Activated CD8-positive, alpha-beta memory T cell treated with anti-CD3 and anti-CD28 coated beads, Interleukin-2, amount 50 U/mL, for 4 hours (primary cell): Measurements from ENCODE around the gene ACSS2.
A peak's percentile ranks its signal among the peaks of the same experiment; 100 is the strongest.

Experiments used
- DNase-seq: peaks from one replicate; pipeline ENCODE4 v3.0.0-alpha.2; 2020

The ACSS2 gene

GRCh38 chr20:34876406-34877282, at the start of gene ACSS2:
TSS of gene ACSS2 (plus strand) at chr20:34876612. CDS start at chr20:34876646, 34 bp downstream.
- peak; percentile 94 for DNase-seq

GRCh38 chr20:34829191-34829590, 47.2 kb upstream of the ACSS2 start:
- DNase-seq: no peak

DNA sequence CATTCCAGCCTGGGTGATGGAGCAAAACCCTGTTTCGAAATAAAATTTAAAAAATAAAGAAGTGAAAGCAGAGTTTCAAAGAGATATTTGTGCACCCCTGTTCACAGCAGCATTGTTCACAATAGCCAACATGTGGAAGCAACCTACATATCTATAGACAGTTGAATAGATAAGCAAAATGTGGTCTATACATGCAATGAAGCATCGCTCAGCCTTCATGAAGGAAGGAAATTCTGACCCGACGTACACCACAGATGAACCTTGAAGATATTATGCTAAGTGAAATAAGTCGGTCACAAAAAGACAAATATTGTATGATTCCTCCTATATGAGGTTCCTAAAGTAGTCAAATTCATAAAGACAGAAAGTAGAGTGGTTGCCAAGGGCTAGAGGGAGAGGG, 44.5 kb upstream of the ACSS2 start:
- DNase-seq: no peak

DNA sequence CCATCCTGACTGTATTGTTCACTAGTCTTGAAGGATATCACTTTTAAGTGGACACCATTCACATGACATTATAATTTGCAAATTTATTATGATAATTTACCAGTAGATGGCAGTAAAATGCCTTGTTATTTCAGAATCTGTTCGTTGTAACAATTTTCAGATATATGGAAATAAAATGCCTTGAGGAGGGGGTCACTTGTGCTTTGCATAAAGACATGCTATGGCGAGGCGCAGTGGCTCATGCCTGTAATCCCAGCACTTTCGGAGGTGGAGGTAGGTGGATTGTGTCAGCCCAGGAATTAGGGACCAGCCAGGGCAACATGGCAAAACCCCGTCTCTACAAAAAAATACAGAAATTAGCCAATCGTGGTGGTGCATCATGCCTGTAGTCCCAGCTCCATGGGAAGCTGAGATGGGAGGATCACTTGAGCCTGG, 41.9 kb upstream of the ACSS2 start:
- no peak for DNase-seq

- no peak for DNase-seq
Observed at GRCh38 chr20:34842143-34842542, 34.3 kb upstream of the ACSS2 start.

DNA sequence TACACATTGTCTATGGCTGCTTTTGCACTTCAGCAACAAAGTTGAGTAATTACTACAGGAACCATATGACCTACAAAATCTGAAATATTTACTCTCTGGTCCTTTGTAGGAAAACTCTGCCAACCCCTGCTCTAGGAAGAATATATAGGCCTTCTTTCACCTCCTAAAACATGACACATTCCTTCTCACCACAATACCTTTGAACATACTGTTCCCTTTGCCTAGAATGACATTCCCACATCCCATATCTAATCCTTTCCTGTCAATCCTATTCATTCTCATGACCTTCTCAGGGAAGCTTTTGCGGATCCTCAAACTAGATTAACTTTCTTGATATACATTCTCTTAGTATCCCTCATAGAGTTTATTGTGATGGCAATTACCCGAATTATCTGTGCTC, 33.0 kb upstream of the ACSS2 start:
- no peak for DNase-seq

- DNase-seq: no peak
Observed at GRCh38 chr20:34848597-34848996, 27.8 kb upstream of the ACSS2 start.

GRCh38 chr20:34849778-34850177, 26.6 kb upstream of the ACSS2 start:
- no peak for DNase-seq

- no peak for DNase-seq
Observed at GRCh38 chr20:34850969-34851368, 25.4 kb upstream of the ACSS2 start.

GRCh38 chr20:34852298-34852697, 24.1 kb upstream of the ACSS2 start:
- no peak for DNase-seq

GRCh38 chr20:34859367-34859766, 17.0 kb upstream of the ACSS2 start:
- DNase-seq: no peak

DNA sequence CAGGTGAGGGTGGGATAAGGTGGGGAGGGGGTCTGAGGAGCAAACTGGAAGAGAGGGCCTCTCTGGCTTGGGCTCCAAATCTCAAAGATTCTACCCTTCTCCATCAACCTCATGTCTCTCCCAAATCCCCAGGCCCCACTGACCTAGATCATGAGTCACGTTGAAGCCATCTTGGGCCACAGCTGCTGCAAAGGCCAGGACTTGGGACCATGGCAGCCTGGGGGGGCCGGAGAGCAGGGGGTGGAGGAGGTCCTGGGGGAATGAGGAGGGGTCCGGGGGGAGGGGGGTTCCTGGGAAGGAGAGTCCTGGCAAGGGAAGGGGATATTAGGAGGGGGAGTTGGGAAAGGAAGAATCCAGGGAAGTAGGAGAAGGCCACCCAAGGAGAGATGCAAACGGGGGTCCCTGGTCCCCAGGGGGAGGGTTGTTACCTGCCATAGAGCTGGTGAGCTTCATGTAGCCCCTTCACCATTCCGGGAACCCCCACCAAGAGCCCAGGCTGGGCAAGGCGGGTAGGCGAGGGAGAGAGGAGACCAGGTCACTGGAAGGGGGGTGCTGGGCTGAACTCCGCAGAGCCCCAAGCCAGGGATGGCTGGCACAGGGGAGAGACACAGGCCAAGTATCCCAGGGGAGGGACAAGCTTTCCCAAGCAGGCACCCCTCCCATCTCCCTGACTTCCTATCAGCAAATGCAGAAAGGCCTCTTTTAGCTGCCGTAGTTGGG, 16.4 kb upstream of the ACSS2 start:
- DNase-seq: no peak

GRCh38 chr20:34861386-34862084, 14.9 kb upstream of the ACSS2 start:
- no peak for DNase-seq

GRCh38 chr20:34862724-34863123, 13.7 kb upstream of the ACSS2 start:
- no peak for DNase-seq

- no peak for DNase-seq
Observed at GRCh38 chr20:34863421-34863965, 12.9 kb upstream of the ACSS2 start.

GRCh38 chr20:34864216-34864615, 12.2 kb upstream of the ACSS2 start:
- no peak for DNase-seq

DNA sequence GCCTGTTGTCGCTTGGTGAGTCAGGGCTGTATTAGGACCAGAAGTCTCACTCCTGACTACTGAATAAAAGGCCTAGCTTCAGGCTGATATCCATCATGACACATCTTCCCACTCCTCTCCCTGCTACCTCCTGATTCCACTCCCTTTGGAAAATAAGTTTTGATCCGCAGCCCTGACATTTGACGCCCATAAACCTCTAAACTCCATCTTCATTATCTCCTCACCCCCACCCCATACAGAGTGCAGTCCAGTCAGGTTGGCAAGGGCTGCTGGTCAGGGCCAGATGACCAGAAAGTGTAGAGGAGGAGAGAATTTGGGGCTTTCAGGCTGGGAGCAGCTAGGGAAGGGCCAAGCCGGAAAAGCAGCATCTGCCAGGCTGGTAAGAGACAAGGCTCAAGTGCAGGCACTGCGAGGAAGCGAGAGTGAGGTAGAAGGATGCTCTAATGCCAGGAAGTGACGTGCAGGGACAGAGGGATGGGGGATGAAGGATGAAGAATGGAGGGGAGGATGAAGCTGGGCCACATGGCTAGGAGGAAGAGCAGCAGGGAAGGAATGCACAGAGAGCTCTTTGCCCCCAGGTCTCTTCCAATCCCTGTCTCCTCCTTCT, 5.0 kb upstream of the ACSS2 start:
- DNase-seq: no peak

DNA sequence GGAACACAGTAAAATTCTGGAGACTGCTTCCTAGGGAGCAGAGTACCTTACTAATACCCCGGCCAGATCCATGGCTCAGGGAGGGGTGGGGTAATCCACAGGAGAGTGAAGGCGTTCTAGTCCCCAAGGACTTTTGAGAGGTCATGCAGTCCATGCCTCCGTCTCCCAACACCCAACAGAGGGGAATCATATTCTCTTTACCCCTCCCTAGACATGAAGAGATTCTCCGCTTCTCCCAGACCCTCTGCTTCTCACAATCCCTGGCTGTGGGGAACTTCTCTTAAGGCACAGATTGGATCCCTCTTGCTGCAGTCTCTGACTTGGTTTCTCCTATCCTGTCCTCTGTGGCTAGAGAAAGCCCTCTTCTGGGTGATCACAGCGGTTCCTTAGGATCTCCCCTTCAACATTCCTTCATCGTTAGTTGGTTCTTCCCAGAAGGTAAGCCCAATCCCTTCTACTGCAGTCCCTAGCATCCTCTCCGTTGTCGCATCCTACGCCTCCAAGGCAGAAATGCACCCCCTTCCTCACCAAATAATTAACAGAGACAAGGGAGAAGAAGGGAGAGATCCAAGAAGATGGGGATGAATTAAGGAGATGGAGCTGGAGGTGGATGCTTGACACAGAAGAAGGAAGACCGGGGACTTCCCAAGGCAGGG, 4.3 kb upstream of the ACSS2 start:
- DNase-seq: no peak

GRCh38 chr20:34872622-34873224, 3.7 kb upstream of the ACSS2 start, which contains the start of gene GGT7:
TSS of gene GGT7 (minus strand) at chr20:34872856. CDS start at chr20:34872815, 41 bp downstream.
- DNase-seq: peak; percentile 90

GRCh38 chr20:34873583-34874093, 2.8 kb upstream of the ACSS2 start:
- no peak for DNase-seq

GRCh38 chr20:34874094-34874654, 2.2 kb upstream of the ACSS2 start:
- peak; percentile 36 for DNase-seq
